Anterior cingulate cortex (tissue), 58 donors: ENCODE measurements around the gene INPP5B.
"Not testable (repeated sequence)": the region's sequence is repeated elsewhere in the genome, so short reads cannot be mapped to it uniquely, and the experiment has no call there.

ENCODE experiments used
- DNase-seq, 58 donors: peaks; one replicate each; lab custom pipeline; 2025; lab: John Stamatoyannopoulos, UW

Gene INPP5B

GRCh38 chr1:37946703-37947360, at the start of gene INPP5B:
Gene INPP5B (minus strand): TSS chr1:37947053. CDS start chr1:37946308, 745 bp downstream.
- DNase-seq, result peak; percentile 54 to 96 (median 88)

- peak in 5 of 58 donors; percentile 29 to 48 (median 41) for DNase-seq
Measured at GRCh38 chr1:37995751-37996345, 49.0 kb upstream of the INPP5B start.

DNA sequence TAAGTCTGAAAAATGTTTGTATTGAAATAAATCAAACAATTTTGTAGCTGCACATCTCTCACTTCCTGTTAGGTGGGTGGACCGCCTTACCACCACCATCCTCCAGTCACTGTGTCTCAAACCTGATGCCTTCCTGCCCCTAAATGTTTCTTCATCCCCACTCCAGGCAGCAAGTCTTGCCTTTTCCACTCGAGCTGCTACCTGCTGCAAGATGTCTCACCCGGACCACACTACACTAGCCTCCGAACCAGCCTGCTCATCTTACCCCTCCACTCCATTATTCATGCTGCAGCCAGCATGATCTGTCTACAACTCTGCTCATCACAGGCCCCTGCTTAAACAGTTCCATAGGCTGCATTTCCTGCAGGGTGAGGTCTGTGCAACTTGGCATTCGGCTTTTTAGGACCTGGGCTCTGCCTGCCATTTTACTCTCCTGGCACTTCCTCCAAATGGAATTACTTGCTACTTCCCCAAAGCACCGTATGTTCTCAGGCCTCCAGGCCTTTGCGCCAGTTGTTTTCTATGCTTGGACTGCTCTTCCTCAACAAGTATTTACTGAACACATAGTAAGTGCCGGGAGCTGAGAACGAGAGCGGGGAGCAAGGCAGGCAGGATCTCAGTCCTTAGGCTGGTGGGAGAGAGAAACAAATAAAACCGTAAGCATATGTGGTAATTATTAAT, 48.2 kb upstream of the INPP5B start:
- no peak for DNase-seq

GRCh38 chr1:37989361-37989930, 42.6 kb upstream of the INPP5B start:
- DNase-seq, result peak in 3 of 58 donors; percentile 47 to 66 (median 51)

DNA sequence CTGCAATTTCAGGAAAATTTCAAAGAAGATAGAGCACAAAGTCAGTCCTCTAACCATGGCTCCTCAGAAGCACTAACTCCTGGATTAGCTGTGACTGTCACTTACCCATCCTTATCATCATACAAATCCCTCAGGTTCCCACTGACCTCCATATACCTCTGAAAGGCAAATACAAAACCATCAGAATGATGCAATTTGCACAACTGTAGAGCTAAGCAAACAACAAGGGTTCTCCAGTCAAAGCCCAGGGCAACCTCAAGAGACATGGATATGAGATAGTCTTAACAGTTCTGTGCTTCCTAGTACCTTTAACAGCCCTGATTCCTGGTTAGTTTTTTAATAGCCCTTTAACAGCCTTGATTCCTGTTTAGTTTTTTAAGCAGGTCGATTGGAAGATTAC, 40.8 kb upstream of the INPP5B start:
- DNase-seq, result no peak

- DNase-seq, result no peak
Measured at GRCh38 chr1:37983546-37983945, 36.7 kb upstream of the INPP5B start.

DNA sequence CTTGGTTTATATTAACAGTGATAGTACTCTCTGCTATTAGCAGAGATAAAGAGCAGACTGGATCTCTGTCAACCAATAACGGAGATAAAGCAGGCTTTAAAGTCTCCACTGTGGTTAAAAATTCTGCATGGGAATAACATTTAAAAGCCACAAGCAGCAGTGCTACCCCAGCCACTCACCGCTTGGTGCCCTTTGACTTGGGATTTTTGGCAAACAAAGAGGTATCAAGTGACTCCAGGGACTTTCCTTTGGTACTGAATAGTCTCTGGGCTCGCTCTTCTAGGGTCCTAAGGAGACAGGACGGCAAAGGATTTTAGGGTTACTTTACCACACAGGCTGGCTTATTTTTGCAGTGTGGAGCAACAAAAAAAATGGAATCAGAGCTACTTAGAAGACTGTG, 31.7 kb upstream of the INPP5B start:
- no peak for DNase-seq

DNA sequence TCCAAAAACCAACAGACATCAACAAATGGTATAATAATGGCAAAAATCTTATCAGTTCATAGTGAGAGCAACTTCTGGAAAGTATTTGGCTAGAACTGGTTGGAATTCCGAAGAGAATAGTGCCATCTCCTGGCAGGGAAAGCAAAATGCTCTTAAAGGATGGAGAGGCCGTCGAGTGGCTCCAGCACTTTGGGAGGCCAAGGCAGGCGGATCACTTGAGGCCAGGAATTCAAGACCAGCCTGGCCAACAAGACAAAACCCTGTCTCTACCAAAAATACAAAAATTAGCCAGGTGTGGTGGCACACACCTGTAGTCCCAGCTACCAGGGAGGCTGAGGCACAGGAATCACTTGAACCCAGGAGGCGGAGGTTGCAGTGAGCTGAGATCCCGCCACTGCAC, 28.2 kb upstream of the INPP5B start:
- DNase-seq, result peak in 2 of 58 donors; percentile 11 to 27

DNA sequence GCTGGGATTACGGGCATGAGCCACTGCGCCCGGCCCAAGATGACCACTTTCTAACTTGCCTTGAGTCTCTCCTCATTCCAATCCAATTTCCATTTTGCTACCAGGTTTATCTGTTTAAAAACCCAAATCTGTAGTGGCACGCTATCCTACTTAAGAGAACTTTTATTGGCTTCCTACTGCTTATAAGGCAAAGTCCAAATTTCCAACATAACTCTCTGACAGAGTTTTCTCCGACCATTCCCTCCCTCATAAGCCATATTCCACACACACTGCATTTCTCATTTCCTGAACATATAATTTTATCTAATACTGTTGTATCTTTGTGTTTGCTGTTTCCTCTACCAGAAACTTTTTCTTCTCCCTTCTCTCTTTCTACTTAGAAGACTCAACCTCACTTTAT, 27.7 kb upstream of the INPP5B start:
- DNase-seq, result no peak

DNA sequence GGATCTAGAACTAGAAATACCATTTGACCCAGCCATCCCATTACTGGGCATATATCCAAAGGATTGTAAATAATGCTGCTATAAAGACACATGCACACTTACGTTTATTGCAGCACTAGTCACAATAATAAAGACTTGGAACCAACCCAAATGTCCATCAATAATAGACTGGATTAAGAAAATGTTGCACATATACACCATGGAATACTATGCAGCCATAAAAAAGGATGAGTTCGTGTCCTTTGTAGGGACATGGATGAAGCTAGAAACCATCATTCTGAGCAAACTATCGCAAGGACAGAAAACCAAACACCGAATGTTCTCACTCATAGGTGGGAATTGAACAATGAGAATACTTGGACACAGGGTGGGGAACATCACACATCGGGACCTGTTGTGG, 26.8 kb upstream of the INPP5B start:
- not testable (repeated sequence) for DNase-seq

GRCh38 chr1:37965301-37965700, 18.4 kb upstream of the INPP5B start:
- no peak for DNase-seq

DNA sequence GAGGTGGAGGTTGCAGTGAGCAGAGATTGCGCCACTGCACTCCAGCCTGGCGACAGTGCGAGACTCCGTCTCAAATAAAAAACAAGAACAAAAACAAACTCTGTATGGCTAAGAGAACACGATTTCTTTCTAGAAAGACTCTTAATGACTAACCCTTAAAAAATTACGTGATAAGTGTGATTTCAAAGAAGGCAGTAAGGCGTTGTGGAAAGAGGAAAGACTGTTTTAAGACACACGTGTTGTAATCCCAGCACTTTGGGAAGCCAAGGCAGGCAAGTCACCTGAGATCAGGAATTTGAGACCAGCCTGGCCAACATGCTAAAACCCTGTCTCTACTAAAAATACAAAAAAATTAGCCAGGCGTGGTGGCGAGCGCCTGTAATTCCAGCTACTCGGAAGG, 17.3 kb upstream of the INPP5B start:
- DNase-seq, result not testable (repeated sequence)

GRCh38 chr1:37958690-37959089, 11.8 kb upstream of the INPP5B start:
- DNase-seq, result no peak

- no peak for DNase-seq
Measured at GRCh38 chr1:37955685-37956084, 8.8 kb upstream of the INPP5B start.

GRCh38 chr1:37954316-37954971, 7.6 kb upstream of the INPP5B start:
- DNase-seq, result no peak

DNA sequence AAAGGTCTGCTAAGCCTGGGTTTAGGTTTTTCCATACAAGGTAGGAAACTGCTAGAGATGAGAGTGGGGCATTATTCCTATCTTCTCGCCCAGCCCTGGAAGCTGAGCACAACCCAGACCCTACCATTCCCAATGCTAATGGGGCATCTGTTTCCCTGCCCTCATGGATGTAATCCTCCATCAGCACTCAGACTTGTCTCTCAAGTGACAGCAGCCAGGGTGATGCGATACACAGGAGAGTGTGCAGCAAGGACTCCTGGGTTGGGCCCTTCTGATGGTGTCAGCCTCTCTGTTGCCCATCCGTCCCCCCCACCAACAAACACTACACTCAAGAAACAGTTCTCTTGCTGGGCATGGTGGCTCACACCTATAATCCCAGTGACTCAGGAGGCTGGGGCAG, 5.9 kb upstream of the INPP5B start:
- DNase-seq, result no peak

DNA sequence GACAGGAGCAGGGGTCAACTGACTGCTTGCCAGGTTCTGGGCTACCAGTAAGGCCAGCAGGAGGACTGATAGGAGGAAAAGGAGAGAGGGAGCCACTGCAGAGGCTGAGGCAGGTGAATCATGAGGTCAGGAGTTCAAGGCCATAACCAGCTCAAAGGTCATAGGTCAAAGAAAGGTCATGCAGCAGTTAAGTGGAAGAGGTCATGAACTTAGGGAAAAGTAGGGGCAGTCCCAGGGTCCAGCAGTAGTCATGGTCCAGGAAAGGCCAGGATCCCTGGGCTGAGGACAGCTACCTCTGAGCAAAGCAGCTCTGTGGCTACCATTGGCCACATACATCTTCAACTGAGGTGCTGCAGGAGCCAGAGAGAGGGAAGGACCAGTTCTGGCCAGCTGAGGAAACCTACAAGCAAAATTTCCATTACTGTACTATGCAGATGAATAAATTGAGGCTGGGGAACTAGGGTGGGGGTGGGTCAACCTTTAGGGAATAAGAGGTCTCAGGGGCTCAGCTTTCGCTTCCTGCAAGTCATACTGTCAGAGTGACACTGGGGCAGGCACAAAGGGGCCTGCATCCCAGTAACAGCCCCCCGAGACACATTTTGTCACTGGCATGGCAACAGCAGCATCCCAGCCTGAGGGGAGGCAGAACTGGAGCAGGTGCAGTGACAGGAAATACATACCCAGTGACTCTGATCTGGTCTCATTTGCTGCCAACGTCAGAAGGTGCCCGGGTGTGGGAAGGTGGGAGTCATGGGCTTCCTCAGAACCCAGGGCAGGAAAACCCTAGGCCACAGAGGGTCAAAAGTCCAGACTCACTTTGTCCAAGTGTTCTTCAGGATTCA, 5.2 kb upstream of the INPP5B start:
- DNase-seq, result no peak

DNA sequence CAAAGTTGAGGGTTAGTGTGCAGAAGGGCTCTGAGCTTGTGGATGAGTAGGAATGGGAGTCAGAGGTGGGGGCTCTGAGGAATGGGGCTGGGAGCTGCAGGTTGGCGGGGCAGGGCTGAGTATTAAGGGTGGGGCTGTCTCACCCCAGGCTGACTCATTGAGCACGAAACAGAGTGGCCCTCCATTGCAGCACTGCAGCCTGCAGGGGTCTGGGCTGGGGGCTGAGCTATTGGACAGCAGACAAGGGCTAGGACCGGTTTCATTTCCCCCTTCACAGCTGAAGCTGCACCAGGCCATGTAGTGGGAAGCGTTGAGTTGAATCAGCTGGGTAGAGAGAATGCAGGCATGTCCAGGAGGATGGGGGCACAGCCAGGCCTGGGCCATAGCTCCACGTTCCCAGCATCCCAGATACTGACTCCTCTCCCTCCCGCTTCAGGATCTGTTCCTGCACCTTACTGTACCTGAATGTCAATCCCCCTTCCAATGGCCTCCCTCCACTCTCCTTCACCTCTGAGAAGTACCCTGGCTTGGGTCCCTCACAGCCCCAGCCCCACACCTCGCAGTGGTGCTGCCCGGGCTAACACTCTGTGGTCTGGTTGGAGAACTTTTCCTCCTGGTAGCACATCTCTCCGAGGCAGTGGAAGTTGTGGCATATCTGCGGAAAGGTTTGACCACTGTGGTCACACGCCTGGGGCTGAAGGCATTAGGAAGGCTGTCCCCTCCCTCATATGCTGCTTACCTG, 4.4 kb upstream of the INPP5B start:
- DNase-seq, result no peak

- DNase-seq, result no peak
Measured at GRCh38 chr1:37949524-37950152, 2.8 kb upstream of the INPP5B start.
